Activated CD8-positive, alpha-beta memory T cell treated with anti-CD3 and anti-CD28 coated beads for 24 hours (primary cell): Measurements from ENCODE around the gene APH1B.

Source experiments
- DNase-seq: peaks from one replicate; pipeline ENCODE4 v3.0.0-alpha.2; 2020

The APH1B gene

DNA sequence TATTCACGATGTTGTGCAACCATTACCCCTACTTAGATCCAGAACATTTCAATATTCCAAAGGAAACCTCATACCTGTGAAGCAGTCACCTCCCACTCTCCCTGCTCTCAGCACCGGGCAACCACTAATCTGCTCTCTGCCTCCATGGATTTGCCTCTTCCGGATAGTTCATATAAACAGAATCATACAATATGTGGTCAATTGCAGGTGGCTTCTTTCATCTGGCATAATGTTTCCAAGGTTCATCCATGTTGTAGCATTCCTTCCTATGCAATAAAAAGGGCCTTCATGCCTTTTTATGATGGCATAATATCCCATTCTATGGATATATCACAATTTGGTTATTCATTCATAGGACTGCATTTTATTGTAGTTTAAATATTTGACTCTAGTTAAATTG lies 80.3 kb downstream of the APH1B start:
- DNase-seq, result no peak

DNA sequence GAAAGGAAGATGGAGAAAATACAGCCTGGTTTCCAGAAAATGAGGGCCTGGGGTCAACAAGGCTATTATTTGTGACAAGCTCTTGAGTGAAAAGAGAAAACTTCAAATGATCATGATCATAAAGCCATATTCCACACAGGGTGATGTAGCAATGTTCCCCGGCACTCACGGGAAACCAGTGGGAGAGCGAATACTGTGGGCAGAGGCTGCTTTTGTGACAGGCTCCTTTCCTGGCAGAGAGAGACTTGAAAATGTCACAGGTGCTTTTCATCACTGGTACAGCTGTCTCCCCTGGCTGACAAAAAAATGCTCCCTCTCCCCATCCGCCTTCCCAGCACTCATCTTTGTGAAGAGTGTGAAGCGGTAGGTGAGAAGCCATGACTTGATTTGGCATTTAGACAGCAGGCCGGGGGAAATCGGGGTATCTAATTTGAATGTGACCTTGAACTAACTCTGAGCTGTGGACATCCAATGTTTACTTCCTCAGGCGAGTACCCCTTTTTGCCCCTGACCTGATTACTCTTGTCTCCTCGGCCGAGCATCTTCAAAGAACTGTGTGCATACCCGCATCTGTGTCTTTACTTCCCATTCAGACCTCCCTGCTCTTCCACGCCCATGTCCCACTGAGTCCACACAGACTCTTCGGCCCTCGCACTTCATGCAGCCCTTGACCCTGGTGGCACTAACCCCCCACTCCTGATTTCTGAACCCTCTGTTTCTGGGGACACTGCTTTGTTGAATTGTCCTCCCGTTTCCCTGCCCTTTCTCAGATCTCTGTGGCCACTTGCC lies 81.0 kb downstream of the APH1B start:
- DNase-seq, result no peak
